ENCODE results near the gene RHAG.
"Not testable (repeated sequence)": the region's sequence is repeated elsewhere in the genome, so short reads cannot be mapped to it uniquely, and the experiment has no call there.

The RHAG gene

GRCh38 chr6:49633541-49633940 lies 3.1 kb downstream of the RHAG start:
- ChIA-PET POLR2A (no interaction called here), CTCF (no interaction called here)

GRCh38 chr6:49632727-49633126 lies 3.9 kb downstream of the RHAG start:
- TF ChIP-seq CTCF (IDR thresholded peaks at IDR 0.05; ENCODE audit: insufficient read depth, low read length, missing control alignments) = no peak
- DNase-seq (ENCODE audit: low read depth, low spot score) = no peak
- no peak overlapping the region for H3K4me3 ChIP-seq (ENCODE audit: low read depth, low read length)
- POLR2A ChIA-PET = no interaction called here
- CTCF ChIA-PET = no interaction called here

More at GRCh38 chr6:49633541-49633940, 3.1 kb downstream of the RHAG start:
- TF ChIP-seq CTCF (IDR thresholded peaks at IDR 0.05; ENCODE audit: insufficient read depth, low read length, missing control alignments) = no peak
- H3K4me3 ChIP-seq (ENCODE audit: low read depth, low read length) = no peak overlapping the region
- no peak for DNase-seq (ENCODE audit: low read depth, low spot score)

- CTCF ChIA-PET; H3K4me3 ChIP-seq (ENCODE audit: low read depth, low read length); POLR2A ChIA-PET; DNase-seq (ENCODE audit: low read depth, low spot score): not testable (repeated sequence)
Observed at GRCh38 chr6:49629485-49630088, 7.1 kb downstream of the RHAG start.

GRCh38 chr6:49626811-49627210 lies 9.8 kb downstream of the RHAG start:
- TF ChIP-seq CTCF (IDR thresholded peaks at IDR 0.05; ENCODE audit: insufficient read depth, low read length, missing control alignments) = no peak
- POLR2A ChIA-PET = no interaction called here
- no peak overlapping the region for H3K4me3 ChIP-seq (ENCODE audit: low read depth, low read length)
- CTCF ChIA-PET = no interaction called here
- no peak for DNase-seq (ENCODE audit: low read depth, low spot score)

- ChIA-PET POLR2A (no interaction called here), CTCF (no interaction called here)
- DNase-seq (ENCODE audit: low read depth, low spot score) = no peak
- H3K4me3 ChIP-seq (ENCODE audit: low read depth, low read length) = no peak overlapping the region
- TF ChIP-seq CTCF (IDR thresholded peaks at IDR 0.05; ENCODE audit: insufficient read depth, low read length, missing control alignments) = no peak
Observed at GRCh38 chr6:49618257-49618656, 18.4 kb downstream of the RHAG start.

GRCh38 chr6:49614144-49614543 lies 22.5 kb downstream of the RHAG start:
- DNase-seq (ENCODE audit: low read depth, low spot score); POLR2A ChIA-PET; CTCF ChIA-PET; H3K4me3 ChIP-seq (ENCODE audit: low read depth, low read length): not testable (repeated sequence)

- TF ChIP-seq CTCF (IDR thresholded peaks at IDR 0.05; ENCODE audit: insufficient read depth, low read length, missing control alignments) = no peak
- ChIA-PET CTCF (interaction anchor here (0.6 to 3.3 kb wide), 5 partner anchors 13 to 82 kb away, joined by 3 to 21 read pairs (median 4); no protein-coding TSS in a partner anchor), POLR2A (no interaction called here)
- H3K4me3 ChIP-seq (ENCODE audit: low read depth, low read length) = no peak overlapping the region
- no peak for DNase-seq (ENCODE audit: low read depth, low spot score)
Observed at GRCh38 chr6:49609285-49609684, 27.4 kb downstream of the RHAG start.

- CTCF ChIA-PET = interaction anchor here (1.0 to 3.3 kb wide), 6 partner anchors 12 to 84 kb away, joined by 3 to 21 read pairs (median 4); no protein-coding TSS in a partner anchor
- H3K4me3 ChIP-seq (ENCODE audit: low read depth, low read length); DNase-seq (ENCODE audit: low read depth, low spot score); POLR2A ChIA-PET: not testable (repeated sequence)
Observed at GRCh38 chr6:49608275-49608674, 28.4 kb downstream of the RHAG start.
